ENCODE data around the gene COL5A2.

Gene COL5A2

DNA sequence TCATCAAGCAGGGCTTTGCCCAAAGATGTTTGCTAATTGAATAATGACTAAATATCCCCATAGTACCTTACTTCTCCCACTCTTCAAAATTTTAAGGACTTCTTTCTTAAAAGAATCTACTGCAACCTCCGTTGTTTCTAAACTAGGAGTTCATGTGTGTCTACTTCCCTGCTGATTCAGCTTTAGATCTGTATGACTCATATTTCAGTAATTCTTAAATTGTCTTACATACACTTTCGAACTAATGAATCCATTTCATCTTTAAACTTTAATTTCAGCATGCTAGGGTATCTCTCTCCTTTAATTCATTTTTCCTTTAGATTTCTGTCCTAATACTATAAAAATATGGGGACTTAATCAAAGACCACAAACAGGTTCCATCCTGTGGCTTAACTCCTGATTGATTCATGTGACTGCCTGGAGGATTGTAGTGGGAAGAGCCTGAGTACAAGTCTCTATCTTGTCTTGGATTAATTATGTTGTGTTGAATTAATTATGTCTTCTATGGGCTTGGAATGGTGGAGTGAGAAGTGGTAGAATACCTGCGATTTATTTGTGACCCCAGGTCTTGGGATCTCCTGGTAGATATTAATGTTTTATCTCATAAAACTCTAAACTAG lies 24.9 kb upstream of the COL5A2 start:
- H3K4me3 Mint-ChIP-seq: peak overlapping the region in 1 of 3 experiments; percentile 30
- H3K4me1 Mint-ChIP-seq: peaks cover 20% of the 10 kb centered on the region
- TF ChIP-seq, protein P1, sequence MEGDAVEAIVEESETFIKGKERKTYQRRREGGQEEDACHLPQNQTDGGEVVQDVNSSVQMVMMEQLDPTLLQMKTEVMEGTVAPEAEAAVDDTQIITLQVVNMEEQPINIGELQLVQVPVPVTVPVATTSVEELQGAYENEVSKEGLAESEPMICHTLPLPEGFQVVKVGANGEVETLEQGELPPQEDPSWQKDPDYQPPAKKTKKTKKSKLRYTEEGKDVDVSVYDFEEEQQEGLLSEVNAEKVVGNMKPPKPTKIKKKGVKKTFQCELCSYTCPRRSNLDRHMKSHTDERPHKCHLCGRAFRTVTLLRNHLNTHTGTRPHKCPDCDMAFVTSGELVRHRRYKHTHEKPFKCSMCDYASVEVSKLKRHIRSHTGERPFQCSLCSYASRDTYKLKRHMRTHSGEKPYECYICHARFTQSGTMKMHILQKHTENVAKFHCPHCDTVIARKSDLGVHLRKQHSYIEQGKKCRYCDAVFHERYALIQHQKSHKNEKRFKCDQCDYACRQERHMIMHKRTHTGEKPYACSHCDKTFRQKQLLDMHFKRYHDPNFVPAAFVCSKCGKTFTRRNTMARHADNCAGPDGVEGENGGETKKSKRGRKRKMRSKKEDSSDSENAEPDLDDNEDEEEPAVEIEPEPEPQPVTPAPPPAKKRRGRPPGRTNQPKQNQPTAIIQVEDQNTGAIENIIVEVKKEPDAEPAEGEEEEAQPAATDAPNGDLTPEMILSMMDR (IDR thresholded peaks at IDR 0.05; ENCODE audit: unreplicated experiment in 3 of 3): no peak
- peak overlapping the region in 2 of 3 experiments; percentile 55 to 84 for H3K27ac Mint-ChIP-seq
- no peaks in the 10 kb centered on the region for H3K27me3 Mint-ChIP-seq (ENCODE audit: low read depth)
- H3K9me3 Mint-ChIP-seq: no peaks in the 10 kb centered on the region
- H3K36me3 Mint-ChIP-seq (ENCODE audit: low read depth): no peaks in the 10 kb centered on the region

DNA sequence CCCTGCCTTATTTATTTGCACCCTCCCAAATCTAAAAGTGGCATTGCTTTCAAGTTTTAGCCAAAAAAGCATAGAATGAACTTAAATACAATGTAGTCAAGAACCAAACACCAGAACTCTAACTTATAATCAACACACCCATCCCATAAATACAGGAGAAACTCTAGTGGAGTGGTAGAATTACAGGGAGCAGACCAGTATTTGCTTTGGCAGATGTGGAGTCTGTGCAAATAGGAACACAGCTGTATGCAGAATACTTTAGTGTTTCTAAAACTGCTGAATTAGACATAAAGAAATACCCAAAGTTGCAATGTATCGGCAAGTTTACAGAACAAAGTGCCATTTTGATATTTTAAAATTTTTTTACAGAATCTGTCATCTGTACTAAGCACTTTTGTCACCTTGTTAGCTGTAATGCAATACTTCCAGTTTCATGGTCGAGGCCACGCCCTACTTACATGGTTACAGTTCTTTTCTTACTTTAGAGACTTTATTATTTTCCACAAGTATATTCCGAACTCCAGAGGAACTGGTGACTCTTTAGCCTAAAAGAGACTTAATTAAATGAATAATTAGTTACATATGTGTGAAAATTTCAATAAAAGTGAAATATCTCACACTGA lies 23.7 kb upstream of the COL5A2 start:
- H3K36me3 Mint-ChIP-seq (ENCODE audit: low read depth): no peaks in the 10 kb centered on the region
- H3K27me3 Mint-ChIP-seq (ENCODE audit: low read depth): no peaks in the 10 kb centered on the region
- H3K4me3 Mint-ChIP-seq: no peak overlapping the region
- H3K27ac Mint-ChIP-seq: peak overlapping the region in 2 of 3 experiments; percentile 61 to 68
- H3K4me1 Mint-ChIP-seq: peaks cover 15% of the 10 kb centered on the region
- no peaks in the 10 kb centered on the region for H3K9me3 Mint-ChIP-seq
- TF ChIP-seq, protein P1 (IDR thresholded peaks at IDR 0.05; ENCODE audit: unreplicated experiment in 3 of 3): no peak

DNA sequence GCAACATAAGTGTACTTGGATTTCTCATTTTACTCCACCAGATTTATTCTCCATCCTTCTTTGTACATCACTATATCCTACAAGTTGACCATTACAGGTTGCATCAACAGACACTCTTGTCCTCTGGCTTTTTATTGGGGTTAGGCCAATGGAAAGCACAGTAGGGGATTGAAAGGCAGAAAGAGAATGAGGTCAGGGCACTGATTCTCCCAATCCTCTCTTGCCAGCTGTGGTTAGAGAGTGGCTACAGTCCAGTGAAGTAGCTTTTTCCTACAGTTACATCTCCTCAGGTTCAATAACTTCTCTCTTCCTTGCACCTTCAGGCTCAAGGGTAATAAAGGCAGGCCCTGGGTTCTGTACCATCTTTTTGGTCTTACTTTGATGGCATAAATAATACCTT lies 20.2 kb upstream of the COL5A2 start:
- Mint-ChIP-seq H3K27ac (no peak overlapping the region), H3K9me3 (peaks cover 6% of the 10 kb centered on the region), H3K27me3 (ENCODE audit: low read depth) (no peaks in the 10 kb centered on the region), H3K36me3 (ENCODE audit: low read depth) (no peaks in the 10 kb centered on the region), H3K4me3 (no peak overlapping the region), H3K4me1 (peaks cover 12% of the 10 kb centered on the region)
- TF ChIP-seq, protein P1 (IDR thresholded peaks at IDR 0.05; ENCODE audit: unreplicated experiment in 3 of 3): no peak

DNA sequence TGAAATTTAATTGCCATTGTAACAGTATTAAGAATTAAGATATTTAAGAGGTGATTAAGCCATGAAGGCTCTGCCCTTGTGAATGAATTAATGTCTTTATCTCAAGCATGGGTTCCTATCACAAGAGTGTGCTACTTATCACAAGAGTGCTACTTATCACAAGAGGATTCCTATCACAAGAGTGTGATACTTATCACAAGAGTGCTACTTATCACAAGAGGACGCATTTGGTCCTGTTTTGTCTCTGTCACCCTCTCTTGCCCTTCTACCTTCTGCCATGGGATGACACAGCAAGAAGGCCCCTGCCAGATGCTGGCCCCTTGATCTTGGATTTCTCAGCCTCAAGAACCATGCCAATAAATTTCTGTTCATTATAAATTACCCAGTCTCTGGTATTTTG lies 13.2 kb upstream of the COL5A2 start:
- Mint-ChIP-seq H3K9me3 (peaks cover 6% of the 10 kb centered on the region), H3K27me3 (ENCODE audit: low read depth) (no peaks in the 10 kb centered on the region), H3K4me3 (no peak overlapping the region), H3K4me1 (no peaks in the 10 kb centered on the region), H3K27ac (no peak overlapping the region), H3K36me3 (ENCODE audit: low read depth) (no peaks in the 10 kb centered on the region)
- TF ChIP-seq, protein P1 (IDR thresholded peaks at IDR 0.05; ENCODE audit: unreplicated experiment in 3 of 3): no peak

DNA sequence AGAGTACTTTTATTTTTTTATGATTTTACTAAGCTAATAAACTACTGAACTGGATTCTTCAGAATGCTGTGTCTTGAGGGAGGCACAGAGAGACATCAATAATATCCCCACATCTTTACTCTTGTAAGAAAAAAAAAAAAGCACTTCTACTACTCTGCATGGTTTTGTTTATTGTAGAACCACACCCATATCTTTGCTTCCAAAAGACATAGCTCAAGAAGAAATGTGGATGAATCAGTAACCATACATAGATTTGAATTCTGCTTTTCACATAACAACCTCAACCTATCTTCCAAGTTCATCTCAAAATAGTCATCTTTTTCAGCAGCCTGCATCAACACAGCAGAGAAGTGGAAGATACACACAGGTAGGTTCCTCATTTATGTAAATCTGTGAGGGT lies 12.2 kb upstream of the COL5A2 start:
- TF ChIP-seq, protein P1 (IDR thresholded peaks at IDR 0.05; ENCODE audit: unreplicated experiment in 3 of 3): no peak
- Mint-ChIP-seq H3K4me3 (no peak overlapping the region), H3K27ac (peak overlapping the region in 1 of 3 experiments; percentile 70), H3K4me1 (peaks cover 5% of the 10 kb centered on the region), H3K36me3 (ENCODE audit: low read depth) (no peaks in the 10 kb centered on the region), H3K27me3 (ENCODE audit: low read depth) (no peaks in the 10 kb centered on the region), H3K9me3 (peaks cover 4% of the 10 kb centered on the region)

DNA sequence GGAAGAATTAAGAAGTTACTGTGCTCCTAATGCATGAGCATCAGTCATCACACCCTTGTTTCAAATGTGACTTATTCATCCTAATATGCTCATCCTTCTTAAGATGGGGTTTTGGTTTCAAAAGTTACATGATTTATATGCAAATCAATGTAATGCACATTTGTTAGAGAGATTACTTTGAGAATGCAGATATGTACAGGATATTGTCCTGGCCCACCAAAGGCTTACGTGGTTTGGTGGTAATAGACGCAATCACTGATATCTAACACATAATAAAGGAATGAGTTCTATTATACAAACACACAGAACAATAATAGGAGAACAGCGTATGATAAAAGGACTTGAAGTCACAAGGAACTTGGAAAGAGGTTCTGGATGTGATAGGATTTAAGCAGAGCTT lies 11.1 kb upstream of the COL5A2 start:
- TF ChIP-seq, protein P1 (IDR thresholded peaks at IDR 0.05; ENCODE audit: unreplicated experiment in 3 of 3): no peak
- Mint-ChIP-seq H3K36me3 (ENCODE audit: low read depth) (no peaks in the 10 kb centered on the region), H3K4me1 (peaks cover 6% of the 10 kb centered on the region), H3K9me3 (peaks cover 4% of the 10 kb centered on the region), H3K27ac (no peak overlapping the region), H3K4me3 (no peak overlapping the region), H3K27me3 (ENCODE audit: low read depth) (no peaks in the 10 kb centered on the region)
